HG02884 (cell line): ENCODE measurements around the gene SQOR.

ENCODE experiments used
- ATAC-seq: cut with Tn5 transposase; IDR thresholded peaks from one replicate; pipeline ENCODE4 v1.9.1; 2021; ENCODE audit warnings: mild to moderate bottlenecking, moderate library complexity; ENCODE audit not compliant: unreplicated experiment

The SQOR gene

GRCh38 chr15:45657764-45658545, 23.1 kb downstream of the SQOR start:
- ATAC-seq: no peak

DNA sequence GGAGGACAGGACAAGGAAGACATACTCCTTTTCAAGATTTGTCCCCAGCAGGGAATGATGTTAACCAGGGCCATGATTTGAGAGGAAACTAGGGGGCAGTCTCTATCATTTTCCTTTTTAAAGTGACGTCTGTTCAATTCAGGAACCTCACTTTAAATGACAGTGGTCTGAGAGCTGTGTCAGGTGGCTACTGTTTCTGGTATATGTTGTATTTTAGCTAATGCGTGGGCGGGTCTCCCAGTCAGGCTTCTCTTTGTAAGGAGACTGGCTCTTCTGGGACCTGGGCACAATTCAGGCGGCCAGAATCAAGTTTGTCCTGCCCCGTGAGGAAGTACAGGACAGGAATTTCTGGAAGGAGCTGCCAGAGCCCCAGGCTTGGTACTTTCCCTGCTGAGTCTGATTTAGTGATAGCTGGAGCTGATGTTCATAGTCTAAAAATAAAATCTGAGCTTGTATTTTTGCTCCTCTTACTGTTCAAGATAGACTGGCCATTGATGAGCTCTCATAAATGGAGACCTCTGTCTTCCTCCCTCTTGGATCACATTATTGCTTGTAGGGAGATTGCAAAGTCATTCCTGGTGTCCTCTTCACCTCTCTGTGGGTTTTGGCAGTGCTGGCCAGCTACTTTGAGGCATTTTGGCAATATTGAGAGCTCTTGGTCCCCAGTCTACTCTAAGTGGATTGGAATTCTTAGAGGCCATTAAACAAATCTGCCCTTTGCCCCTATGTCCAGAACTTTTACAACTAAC, 25.6 kb downstream of the SQOR start:
- no peak for ATAC-seq

GRCh38 chr15:45662375-45662774, 27.5 kb downstream of the SQOR start:
- no peak for ATAC-seq

DNA sequence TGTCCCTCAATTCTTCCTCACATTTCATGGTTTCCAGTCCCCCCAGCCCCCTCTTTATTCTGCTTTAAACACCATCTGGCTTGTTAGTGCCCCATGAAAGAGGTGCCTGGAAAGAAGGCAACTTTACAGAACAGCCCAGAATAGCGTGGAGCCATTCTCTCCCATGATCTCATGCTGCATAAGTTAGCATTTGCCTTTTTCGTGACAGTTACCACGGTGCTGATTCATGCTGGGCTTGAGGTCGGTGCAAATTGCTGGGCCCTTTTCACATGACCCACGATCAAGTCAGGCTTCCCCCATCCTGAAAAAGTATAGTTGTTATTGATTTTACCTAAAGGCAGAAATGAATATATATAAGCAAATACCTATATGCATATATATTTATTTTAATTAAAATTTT, 29.6 kb downstream of the SQOR start:
- ATAC-seq: no peak

DNA sequence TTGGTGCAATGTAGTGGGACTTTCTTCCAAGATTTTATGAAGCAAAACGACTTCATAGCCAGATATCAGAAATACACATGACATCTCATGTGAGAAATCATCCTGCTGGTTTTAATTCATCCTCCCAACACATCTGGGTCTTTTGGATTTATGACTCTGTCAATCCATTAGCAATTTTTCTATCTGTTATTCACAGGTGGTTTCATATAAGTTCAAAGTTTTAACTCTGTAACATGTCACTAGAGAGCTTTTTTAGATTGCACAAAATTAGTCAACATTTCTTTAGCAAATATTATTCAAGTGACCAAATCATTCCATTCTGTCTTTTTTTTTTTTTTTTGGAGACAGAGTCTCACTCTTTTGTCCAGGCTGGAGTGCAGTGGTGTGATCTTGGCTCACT, 30.4 kb downstream of the SQOR start:
- no peak for ATAC-seq

DNA sequence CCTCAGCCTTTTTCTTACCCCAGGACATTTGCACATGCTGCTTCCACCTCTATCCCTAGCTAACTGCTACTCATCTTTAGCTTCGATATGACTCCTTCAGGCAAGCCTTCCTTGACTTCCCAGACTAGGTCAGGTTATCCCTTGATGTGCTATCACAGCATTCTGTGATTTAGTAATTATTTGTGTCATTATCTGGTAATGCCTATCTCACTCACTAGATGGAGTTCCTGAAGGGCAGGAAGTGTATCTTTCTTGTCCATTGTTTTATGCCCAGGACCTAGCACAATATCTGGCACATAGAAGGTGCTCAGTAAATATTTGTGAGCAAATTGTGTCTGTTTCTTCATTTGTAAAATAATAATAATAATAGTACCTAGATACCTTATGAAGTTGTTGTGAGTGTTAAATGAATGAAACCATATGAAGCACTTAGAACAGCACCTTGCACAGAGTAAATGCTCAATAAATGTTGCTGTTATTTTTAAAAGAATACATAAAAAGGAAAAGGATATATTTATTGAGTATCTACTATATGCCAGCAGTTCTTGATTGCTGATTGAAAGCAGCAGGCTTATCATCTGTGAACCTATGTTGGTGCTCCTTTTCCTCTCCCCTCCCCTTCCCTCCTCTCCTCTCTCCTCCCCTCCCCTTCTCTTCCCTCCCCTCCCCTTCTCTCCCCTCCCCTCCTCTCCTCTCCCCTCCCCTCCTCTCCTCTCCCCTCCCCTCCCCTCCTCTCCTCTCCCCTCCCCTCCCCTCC, 31.5 kb downstream of the SQOR start:
- ATAC-seq: no peak

- ATAC-seq: no peak
These were observed 32.2 kb downstream of the SQOR start for GRCh38 chr15:45667002-45667401.

GRCh38 chr15:45668386-45668785, 33.6 kb downstream of the SQOR start:
- ATAC-seq: no peak

DNA sequence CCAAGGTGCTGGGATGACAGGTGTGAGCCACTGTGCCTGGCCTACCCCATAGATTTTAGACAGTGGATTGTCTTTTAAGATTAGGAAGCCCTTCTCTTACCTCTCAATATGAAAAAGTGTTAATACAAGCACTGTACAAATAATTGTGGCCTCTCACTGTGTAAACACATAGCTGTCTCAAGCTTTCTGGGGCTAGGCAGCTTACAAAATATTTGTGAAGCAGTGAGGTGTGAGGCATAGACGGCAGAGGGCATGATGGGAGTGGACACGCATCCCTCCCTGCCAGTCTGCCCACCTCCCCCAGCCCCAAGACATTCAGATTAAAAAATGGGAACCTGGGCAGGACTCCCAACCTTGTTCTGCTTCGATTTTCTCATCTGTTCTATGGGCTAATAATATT, 34.6 kb downstream of the SQOR start:
- ATAC-seq: no peak

GRCh38 chr15:45670091-45670490, 35.3 kb downstream of the SQOR start:
- no peak for ATAC-seq

DNA sequence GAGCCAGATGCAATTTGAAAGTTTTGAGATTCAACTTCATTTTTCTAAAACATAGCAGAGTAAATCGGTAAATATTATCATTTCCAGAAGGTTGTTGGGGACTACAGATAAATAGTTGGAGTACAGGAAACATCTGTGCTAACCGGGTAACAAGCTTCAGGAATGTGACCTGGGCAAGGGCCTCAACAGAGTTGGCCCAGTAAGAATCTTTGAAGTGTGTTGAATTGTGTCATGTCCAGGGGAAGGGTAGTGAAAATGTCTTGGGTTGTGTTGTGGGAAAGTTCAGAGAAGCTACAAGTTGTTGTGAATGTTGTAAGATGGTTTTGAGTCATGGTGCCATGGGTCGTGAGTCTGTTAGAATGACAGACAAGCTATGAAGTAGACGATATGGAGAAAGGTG, 35.7 kb downstream of the SQOR start:
- no peak for ATAC-seq

DNA sequence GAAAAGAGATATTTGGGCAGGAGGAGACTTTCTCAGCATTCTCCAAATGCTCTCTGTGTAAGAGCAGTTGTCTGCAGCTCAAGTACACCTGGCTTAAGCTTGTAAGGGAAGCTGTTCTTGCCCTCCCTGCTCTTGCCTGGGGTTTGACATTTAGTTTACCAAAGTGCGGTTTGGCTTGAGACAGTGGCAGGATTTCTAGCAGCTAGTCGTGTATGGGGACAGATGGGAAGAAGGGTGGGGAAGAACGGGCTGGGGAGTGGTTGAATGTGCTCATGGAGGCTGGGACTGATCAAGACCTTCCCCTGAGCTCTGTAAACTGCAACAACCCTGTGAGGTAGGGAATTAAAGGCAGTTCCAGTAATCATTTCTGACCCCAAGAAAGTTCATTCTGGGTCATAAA, 39.8 kb downstream of the SQOR start:
- ATAC-seq: no peak

DNA sequence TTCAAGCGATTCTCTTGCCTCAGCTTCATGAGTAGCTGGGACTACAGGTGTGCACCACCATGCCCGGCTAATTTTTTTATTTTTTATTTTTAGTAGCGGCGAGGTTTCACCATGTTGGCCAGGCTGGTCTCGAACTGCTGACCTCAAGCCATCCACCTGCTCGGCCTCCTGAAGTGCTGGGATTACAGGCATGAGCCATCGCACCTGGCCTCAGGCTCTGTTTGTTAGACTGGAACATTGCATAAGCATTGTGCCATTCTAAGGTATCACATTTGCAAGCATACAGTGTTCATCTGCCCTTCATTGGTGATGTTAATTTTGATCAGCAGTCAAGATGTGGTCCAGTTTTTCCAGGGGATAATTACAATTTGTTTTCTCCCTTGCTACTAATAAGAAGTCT, 43.0 kb downstream of the SQOR start:
- no peak for ATAC-seq

GRCh38 chr15:45678459-45679178, 43.8 kb downstream of the SQOR start:
- ATAC-seq: no peak

GRCh38 chr15:45684533-45684932, 49.7 kb downstream of the SQOR start:
- no peak for ATAC-seq

DNA sequence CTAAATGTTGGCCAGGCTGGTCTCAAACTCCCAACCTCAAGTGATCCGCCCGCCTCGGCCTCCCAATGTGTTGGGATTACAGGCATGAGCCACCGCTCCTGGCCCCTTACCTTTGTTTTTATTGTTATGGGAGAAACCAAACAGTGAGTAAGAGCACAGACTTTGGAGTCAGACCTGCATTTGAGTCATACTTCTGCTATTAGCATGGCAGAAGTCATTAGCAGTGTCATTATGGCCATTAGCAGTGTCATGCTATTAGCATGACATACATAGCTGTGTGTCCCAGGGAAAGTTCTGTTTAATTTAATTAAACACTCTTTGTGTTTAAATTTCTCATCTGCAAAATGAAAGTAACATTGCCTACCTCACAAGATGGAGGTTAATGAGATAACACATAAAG, 54.8 kb downstream of the SQOR start:
- ATAC-seq: no peak

DNA sequence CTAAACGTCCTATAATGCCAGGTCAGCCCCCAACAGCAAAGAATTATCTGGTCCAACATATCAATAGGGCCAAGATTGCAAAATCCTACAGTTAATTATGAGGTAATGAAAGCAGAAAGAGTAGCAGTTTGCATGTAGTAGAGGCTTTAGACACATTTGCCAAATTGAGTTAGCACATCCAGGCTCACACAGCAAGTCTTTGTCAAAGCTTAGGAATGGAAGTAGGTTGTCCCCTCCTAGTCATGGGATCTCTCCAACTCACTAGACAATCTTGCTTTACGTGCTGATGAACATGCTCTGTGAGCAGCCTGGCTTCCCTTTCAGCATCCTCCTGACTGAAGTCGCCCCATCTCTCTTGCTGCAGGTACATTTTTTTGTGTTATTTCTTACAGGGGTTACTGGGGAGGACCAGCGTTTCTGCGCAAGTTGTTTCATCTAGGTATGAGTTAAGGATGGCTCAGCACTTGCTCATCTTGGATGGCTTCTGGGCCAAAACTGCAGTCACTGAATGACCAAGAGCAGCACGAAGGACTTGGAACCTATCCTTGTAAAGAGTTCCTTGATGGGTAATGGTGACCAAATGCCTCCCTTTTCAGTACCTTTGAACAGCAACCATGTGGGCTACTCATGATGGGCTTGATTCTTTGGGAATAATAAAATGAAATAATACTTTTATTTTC, 55.9 kb downstream of the SQOR start:
- no peak for ATAC-seq

DNA sequence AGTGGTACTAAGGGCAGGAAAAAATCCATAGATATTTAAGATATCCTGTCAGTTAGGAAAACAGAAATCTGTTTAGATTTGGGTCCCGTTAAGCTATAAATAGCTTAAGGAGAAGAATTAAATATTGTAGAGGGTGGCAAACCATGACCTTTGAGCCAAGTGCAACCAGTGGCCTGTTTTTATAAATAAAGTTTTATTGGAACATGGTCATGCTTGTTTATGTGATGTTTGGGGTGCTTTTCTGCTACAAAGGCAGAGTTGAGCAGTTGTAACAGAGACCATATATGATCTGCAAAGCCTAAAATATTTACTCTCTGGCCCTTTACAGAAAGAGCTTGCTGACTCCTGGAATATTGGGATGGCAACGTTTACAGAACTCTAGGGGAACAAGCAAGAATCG, 66.3 kb downstream of the SQOR start:
- ATAC-seq: no peak

GRCh38 chr15:45702041-45702440, 67.2 kb downstream of the SQOR start:
- ATAC-seq: no peak

DNA sequence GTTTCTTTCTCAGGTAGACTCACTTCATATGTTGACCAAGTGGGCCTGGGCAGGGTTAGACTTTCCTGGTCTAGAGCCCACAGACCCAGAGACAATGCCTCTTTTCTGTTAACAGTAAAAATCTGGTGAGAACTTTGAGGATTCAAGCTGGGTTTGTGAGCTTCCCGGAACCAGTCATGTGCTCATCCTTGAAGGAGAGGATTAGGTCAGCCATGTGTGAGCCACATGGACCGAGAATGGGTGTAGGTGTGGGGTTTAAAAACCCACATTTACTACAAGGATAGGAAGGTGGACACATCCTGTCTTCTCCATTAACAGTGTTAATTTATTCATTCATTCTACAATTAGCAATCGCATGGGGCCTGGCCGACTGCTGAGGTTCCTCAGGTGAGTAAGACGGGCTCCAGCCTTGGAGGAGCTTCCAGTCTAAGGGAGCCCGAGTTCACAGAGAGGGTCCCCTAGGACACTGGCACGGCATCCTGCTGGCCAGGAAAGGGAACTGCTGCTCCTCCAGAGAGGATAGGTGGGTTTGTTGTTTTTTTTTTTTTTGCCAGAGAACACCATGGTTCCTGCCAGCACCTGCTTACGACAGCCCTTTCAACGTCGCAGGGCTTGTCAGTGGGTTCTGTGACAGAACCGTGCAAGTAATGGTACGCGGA, 69.0 kb downstream of the SQOR start:
- ATAC-seq: no peak
